CD4-positive, alpha-beta T cell (primary cell): Measurements from ENCODE around the gene GAS2L1. TPM values are rescaled to one million over a fixed set of nuclear protein-coding genes. Genes with fewer than 3 reads are reported as not detected.
"Not testable (repeated sequence)": the region's sequence is repeated elsewhere in the genome, so short reads cannot be mapped to it uniquely, and the experiment has no call there.

Experiments used
- ATAC-seq: fragments of 200-7000 bp; cut with Tn5 transposase; one replicate; pipeline ENCODE4 v1.10.0; 2022; ENCODE audit warnings: mild to moderate bottlenecking; ENCODE audit not compliant: poor library complexity
- CTCF ChIA-PET: fragments of 350-600 bp; sonication (Branson Sonifier 250); formaldehyde crosslinking; loops from one replicate; lab custom pipeline; 2021; ENCODE audit warnings: antibody characterized with exemption, inconsistent platforms; lab: Charles Lee
- POLR2A ChIA-PET: fragments of 350-600 bp; sonication (Branson Sonifier 250); formaldehyde crosslinking; loops from one replicate; lab custom pipeline; 2021; ENCODE audit warnings: antibody characterized with exemption, inconsistent platforms; lab: Charles Lee
- DNase-seq, 14 experiments: peaks; one replicate each; pipeline ENCODE4 v3.0.0-alpha.2; 2013 to 2020; ENCODE audit warnings: mixed read lengths in 2 of 14
- H3K27ac ChIP-seq, 2 donors: one replicate each; pipeline versions ENCODE4 v1.5.1 to v1.7.0; 2013; ENCODE audit warnings: low read length in 2 of 2, low read depth in 1 of 2, mild to moderate bottlenecking in 1 of 2
- H3K27me3 ChIP-seq, 2 experiments: 1 replicate in 1 of 2; 2 replicates in 1 of 2; pipeline versions ENCODE4 v1.6.1 to v1.7.0; 2013; ENCODE audit warnings: low read length in 2 of 2, control low read depth in 1 of 2, mild to moderate bottlenecking in 1 of 2, moderate library complexity in 1 of 2; ENCODE audit not compliant: insufficient read depth in 2 of 2, control insufficient read depth in 1 of 2
- H3K36me3 ChIP-seq: one replicate; pipeline ENCODE4 v1.6.1; 2013; ENCODE audit warnings: low read length, control low read depth; ENCODE audit not compliant: insufficient read depth
- H3K4me1 ChIP-seq: one replicate; pipeline ENCODE4 v1.6.1; 2013; ENCODE audit warnings: low read length, control low read depth; ENCODE audit not compliant: insufficient read depth
- H3K4me3 ChIP-seq: one replicate; pipeline ENCODE4 v1.5.1; 2013; ENCODE audit warnings: mild to moderate bottlenecking, low read length, moderate library complexity
- H3K9me3 ChIP-seq, 2 experiments: 1 replicate in 1 of 2; 2 replicates in 1 of 2; pipeline versions ENCODE4 v1.6.1 to v1.7.0; 2013; ENCODE audit warnings: low read length in 2 of 2, mild to moderate bottlenecking in 2 of 2, control low read depth in 1 of 2, moderate library complexity in 1 of 2; ENCODE audit not compliant: control insufficient read depth in 1 of 2, insufficient read depth in 1 of 2
- H3K27ac Mint-ChIP-seq: one replicate; pipeline ENCODE4 v1.8.0; 2020; ENCODE audit warnings: mixed read lengths
- H3K27me3 Mint-ChIP-seq: one replicate; pipeline ENCODE4 v1.8.0; 2021; ENCODE audit warnings: mixed read lengths
- H3K36me3 Mint-ChIP-seq: one replicate; pipeline ENCODE4 v1.8.0; 2021; ENCODE audit warnings: low read depth, mixed read lengths
- H3K4me1 Mint-ChIP-seq: one replicate; pipeline ENCODE4 v1.8.0; 2021; ENCODE audit warnings: low read depth, mixed read lengths
- H3K4me3 Mint-ChIP-seq: one replicate; pipeline ENCODE4 v1.8.0; 2020; ENCODE audit warnings: mild to moderate bottlenecking, mixed read lengths
- H3K9me3 Mint-ChIP-seq: one replicate; pipeline ENCODE4 v1.8.0; 2020; ENCODE audit warnings: mixed read lengths
- CTCF ChIP-seq: fragments of 200-600 bp; IDR thresholded peaks from one replicate; pipeline ENCODE4 v1.8.0; 2022; ENCODE audit warnings: antibody characterized with exemption, mild to moderate bottlenecking
- intact Hi-C, 2 experiments: fragments of 100-400 bp; cut with DNase I in 1 of 2; cut with micrococcal nuclease in 1 of 2; formaldehyde crosslinking; loops; one replicate each; pipeline versions ENCODE4 v1.15.1 to v1.9.0; 2023 to 2025; cut with DNase I, micrococcal nuclease
- total RNA-seq, 174 experiments: library from RNA in 2 of 174; stranded (reverse) in 2 of 174; gene quantifications; one replicate each; pipeline ENCODE4 v1.2.3 and lab custom pipeline; 2021 to 2026

Gene GAS2L1
- total RNA-seq, 2 experiments from 2014 or later, result 0.28 to 0.77 TPM

GRCh38 chr22:29353286-29353685, 46.8 kb downstream of the GAS2L1 start:
- Mint-ChIP-seq H3K27me3 (no peaks in the 10 kb centered on the region), H3K36me3 (peaks cover 89% of the 10 kb centered on the region), H3K27ac (no peak overlapping the region), H3K9me3 (no peaks in the 10 kb centered on the region), H3K4me1 (no peaks in the 10 kb centered on the region), H3K4me3 (no peak overlapping the region)
- Histone ChIP-seq H3K4me3 (no peak overlapping the region), H3K27me3 (no peaks in the 10 kb centered on the region), H3K27ac (no peak overlapping the region), H3K36me3 (peaks cover 90% of the 10 kb centered on the region), H3K4me1 (no peaks in the 10 kb centered on the region), H3K9me3 (no peaks in the 10 kb centered on the region)
- ATAC-seq, result no peak
- POLR2A ChIA-PET, result no interaction called here
- no peak for TF ChIP-seq CTCF
- DNase-seq, result no peak
- CTCF ChIA-PET, result no interaction called here
- intact Hi-C loops, result no loop called here

DNA sequence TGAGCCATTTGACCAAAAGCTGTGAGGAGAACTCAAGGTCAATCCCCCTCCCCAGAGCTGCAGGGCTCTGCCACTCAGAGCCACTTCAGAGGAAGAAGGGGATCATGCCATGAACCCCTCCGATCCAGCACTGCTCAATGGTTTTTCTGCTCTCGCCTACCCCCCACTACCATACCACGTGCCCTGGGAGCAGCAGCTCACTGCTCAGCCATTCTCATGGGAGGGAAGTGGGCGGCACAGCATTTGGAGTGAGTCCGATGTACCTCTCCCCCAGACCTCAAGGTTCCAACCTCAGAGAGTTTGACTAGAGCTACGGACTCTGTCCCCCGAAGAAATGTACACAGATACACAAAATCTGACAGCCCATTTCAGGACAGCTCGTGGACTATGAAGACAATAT, 47.4 kb downstream of the GAS2L1 start:
- Histone ChIP-seq H3K4me1 (no peaks in the 10 kb centered on the region), H3K27me3 (no peaks in the 10 kb centered on the region), H3K4me3 (no peak overlapping the region), H3K36me3 (peaks cover 90% of the 10 kb centered on the region), H3K9me3 (no peaks in the 10 kb centered on the region), H3K27ac (no peak overlapping the region)
- intact Hi-C loops, result no loop called here
- Mint-ChIP-seq H3K9me3 (no peaks in the 10 kb centered on the region), H3K4me3 (no peak overlapping the region), H3K4me1 (no peaks in the 10 kb centered on the region), H3K27me3 (no peaks in the 10 kb centered on the region), H3K36me3 (peaks cover 89% of the 10 kb centered on the region), H3K27ac (no peak overlapping the region)
- ChIA-PET POLR2A (no interaction called here), CTCF (no interaction called here)
- TF ChIP-seq CTCF, result no peak
- DNase-seq (no peak), ATAC-seq (no peak)

DNA sequence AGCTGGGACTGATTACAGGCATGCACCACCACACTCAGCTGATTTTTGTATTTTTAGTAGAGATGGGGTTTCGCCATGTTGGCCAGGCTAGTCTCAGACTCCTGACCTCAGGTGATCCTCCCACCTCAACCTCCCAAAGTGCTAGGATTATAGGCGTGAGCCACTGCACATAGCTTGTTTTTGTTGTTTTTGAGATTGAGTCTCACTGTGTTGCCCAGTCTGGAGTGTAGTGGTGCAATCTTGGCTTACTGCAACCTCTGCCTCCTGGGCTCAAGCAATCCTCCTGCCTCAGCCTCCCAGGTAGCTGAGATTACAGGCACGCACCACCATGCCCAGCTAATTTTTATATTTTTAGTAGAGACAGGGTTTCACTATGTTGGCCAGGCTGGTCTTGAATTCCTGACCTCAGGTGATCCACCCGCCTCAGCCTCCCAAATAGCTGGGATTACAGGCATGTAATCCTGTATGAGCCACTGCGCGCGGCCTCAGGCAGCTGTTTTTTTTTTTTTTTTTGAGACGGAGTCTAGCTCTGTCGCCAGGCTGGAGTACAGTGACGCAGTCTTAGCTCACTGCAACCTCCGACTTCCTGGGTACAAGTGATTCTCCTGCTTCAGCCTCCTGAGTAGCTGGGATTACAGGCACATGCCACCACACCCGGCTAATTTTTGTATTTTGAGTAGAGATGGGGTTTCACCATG, 50.9 kb downstream of the GAS2L1 start:
- H3K4me3 Mint-ChIP-seq, DNase-seq, H3K27ac Mint-ChIP-seq, CTCF ChIA-PET, ATAC-seq, H3K4me1 Mint-ChIP-seq, H3K9me3 Mint-ChIP-seq, H3K4me1 ChIP-seq, H3K4me3 ChIP-seq, H3K9me3 ChIP-seq, H3K27ac ChIP-seq, H3K27me3 ChIP-seq, intact Hi-C loops, POLR2A ChIA-PET, H3K27me3 Mint-ChIP-seq: not testable (repeated sequence)
- H3K36me3 Mint-ChIP-seq, result peaks cover 88% of the 10 kb centered on the region
- peaks cover 69% of the 10 kb centered on the region for H3K36me3 ChIP-seq

DNA sequence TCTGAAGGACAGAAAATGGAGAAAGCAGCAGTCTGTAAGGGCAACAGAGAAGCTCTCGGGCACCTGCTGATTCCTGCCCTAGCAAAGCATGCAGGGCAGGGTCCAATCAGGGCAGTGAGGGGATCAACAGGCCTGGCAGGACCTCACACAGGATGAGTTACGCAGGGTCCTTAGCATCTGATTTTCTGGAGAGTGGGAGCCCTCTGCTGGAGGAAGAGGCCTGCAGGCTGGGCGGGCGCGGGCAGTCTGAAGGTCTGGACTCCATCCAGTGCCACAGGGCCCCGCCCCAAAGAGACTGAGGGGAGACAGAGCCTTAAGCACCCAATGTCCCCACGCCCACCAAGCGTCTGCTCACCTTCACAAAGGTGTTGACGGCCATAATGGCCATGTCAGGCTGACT, 53.0 kb downstream of the GAS2L1 start:
- CTCF ChIA-PET, result no interaction called here
- Mint-ChIP-seq H3K36me3 (peaks cover 71% of the 10 kb centered on the region), H3K27me3 (no peaks in the 10 kb centered on the region), H3K27ac (no peak overlapping the region), H3K9me3 (no peaks in the 10 kb centered on the region), H3K4me3 (no peak overlapping the region), H3K4me1 (no peaks in the 10 kb centered on the region)
- DNase-seq, result no peak
- H3K36me3 ChIP-seq, result peaks cover 47% of the 10 kb centered on the region
- no peak for ATAC-seq
- intact Hi-C loops, result no loop called here
- H3K27me3 ChIP-seq, result no peaks in the 10 kb centered on the region
- H3K4me3 ChIP-seq, result no peak overlapping the region
- H3K27ac ChIP-seq, result no peak overlapping the region
- H3K9me3 ChIP-seq, result no peaks in the 10 kb centered on the region
- no peak for TF ChIP-seq CTCF
- H3K4me1 ChIP-seq, result peaks cover 4% of the 10 kb centered on the region
- POLR2A ChIA-PET, result no interaction called here
